NCI-H82 treated with DMSO at 0.1 percent for 48 hours (cell line): ENCODE data around the gene DDX59.

Experiments
- DNase-seq: peaks from one replicate; lab custom pipeline; 2025; ENCODE audit not compliant: unreplicated experiment; lab: John Stamatoyannopoulos, UW

The DDX59 gene

GRCh38 chr1:200671235-200671786, 1.6 kb upstream of the DDX59 start:
- peak; percentile 45 for DNase-seq

DNA sequence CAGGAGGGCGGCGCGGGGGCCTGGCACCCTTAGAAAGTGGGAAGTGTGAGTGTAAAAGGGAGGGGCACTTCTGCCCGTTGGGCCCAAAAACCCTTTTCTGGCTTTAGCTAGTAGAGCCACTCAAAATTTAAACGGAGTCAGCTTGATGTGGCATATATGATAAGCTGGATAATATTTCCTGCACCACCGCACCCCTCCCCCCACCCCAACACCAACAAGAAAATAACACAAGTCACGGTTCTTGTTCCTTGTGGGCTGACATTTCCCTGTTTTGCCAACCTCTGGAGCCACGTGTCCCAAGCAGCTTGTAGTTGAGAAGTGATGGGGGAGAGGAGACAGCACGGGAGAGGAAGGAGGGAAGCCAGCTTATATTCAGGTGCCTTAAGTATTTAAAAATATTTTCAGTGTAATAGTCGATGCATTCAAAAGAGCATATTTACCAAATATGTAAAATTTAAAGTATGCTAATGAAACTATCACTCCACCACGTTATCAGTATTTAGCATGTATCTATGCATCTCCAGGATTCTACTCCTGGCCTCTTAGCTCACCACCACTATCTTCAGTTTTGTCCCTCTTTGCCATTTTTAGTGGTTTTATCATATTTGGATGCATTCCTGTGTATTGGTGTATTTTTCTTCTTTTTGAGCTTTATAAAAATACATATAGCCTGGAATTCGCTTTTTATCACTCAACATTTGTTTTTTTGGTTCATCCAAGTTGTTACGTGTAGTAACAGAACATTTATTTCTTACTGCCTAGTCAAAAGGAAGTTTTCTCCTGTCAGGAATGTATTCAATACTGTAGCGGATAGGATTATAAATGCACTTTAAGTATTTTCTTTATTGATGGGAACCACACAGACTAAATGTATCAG, 773 bp upstream of the DDX59 start:
- DNase-seq, result peak; percentile 72

DNA sequence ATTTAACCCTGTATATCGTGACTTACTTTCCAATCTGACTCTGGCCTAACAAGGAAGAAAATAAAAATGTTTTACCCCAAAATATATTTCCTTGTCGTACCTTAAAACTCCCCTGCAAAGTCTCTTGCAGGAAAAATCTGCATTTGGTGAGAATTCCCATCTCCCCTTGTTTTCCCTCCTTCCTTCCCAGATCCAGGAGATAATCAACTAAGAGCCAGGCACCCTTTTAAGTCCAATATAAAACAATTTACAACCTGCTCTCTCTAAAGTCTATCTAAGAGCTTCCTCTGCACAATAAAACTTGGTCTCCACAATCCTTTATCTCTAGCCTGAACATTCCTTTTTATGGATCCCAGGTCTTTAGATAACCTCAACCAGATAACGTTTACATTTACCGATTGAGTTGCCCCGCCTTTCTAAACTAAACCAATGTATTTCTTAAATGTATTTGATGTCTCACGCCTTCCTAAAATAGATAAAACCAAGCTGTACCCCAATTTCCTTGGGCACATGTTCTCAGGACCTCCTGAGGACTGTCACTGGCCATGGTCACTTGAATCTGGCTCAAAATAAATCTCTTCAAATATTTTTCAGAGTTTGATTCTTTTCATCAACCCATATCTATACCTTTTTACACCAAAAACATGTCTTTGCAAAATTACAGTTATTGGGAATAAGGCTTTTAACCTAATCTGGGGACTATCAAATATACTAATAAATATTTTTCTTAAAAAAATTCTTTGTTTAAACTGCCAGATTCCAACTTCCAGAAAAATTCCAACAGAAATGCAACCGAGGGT, 993 bp downstream of the DDX59 start:
- DNase-seq, result no peak

GRCh38 chr1:200666309-200666708, 3.4 kb downstream of the DDX59 start:
- DNase-seq, result no peak

GRCh38 chr1:200665861-200666260, 3.8 kb downstream of the DDX59 start:
- no peak for DNase-seq

- no peak for DNase-seq
Observed at GRCh38 chr1:200660719-200661118, 9.0 kb downstream of the DDX59 start.

DNA sequence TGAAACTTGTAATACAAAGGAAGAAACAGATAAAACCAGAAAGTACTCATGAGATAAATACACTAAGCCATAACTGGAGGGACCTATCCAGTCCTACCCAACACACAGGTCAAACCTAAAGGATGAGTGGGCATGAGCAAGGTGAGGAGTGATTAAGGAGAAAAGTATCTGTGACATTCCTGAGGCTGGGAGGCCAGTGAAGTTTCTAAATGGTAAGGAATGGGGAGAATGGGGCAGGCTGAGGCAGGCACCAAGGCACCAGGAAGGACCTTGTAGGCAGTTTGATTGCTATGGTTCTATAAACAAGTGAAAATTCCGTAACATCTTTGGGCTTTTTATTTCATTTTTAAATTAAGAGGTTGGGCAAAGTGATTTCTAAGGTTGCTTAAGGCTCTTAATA, 10.4 kb downstream of the DDX59 start:
- no peak for DNase-seq

DNA sequence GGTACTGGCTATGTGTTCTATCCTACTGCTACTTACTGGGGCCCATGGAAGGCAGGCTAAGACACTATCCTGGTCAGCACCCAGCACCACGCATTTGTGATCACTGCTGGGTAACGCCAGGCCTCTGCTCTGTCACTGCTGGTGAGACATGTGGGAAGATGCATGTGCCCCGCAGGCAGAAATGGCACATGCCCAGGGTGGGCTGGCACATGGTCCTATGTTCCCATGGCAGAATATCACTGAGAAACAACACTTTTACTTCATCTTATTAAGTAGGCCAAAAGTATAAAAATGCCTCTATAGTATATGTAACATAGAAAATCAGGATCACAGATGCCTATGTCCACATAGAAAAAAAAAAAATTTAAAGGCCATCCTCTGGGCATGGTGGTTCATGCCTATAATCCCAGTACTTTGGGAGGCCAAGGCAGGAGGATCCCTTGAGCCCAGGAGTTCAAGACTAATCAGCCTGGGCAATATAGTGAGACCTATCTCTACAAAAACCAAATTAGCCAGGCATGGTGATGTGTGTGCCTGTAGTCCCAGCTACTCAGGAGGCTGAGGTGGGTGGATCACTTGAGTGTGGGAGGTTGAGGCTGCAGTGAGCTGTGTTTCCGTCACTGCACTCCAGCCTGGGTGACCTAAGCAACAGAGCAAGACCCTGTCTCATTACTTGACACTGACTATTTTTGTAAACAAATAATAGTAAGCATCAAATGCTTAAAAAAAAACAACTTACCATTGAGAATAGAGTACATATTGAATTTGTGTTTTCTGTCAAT, 11.5 kb downstream of the DDX59 start:
- no peak for DNase-seq

- DNase-seq, result no peak
Observed at GRCh38 chr1:200654660-200655059, 15.0 kb downstream of the DDX59 start.

DNA sequence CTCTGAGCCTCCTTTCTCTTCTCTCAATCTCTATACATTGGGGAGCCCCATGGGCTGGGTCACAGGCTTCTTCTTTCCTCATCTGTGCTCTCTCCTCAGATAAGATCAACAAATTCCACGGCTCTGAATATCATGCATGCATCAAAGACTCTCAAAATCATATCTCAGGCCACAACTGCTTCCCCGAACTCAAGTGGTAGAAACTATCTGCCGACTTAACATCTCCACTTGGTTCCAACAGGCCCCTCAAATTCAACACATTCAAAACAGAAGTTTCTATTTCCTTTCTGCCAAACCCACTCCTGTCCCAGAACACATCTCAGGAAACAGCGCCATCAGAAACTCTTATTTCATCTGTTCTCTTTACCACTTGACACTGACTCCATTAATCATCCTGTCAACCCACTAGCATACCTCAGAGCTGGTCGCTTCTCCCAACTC, 16.7 kb downstream of the DDX59 start:
- DNase-seq, result no peak

- DNase-seq, result no peak
Observed at GRCh38 chr1:200652378-200652777, 17.3 kb downstream of the DDX59 start.

DNA sequence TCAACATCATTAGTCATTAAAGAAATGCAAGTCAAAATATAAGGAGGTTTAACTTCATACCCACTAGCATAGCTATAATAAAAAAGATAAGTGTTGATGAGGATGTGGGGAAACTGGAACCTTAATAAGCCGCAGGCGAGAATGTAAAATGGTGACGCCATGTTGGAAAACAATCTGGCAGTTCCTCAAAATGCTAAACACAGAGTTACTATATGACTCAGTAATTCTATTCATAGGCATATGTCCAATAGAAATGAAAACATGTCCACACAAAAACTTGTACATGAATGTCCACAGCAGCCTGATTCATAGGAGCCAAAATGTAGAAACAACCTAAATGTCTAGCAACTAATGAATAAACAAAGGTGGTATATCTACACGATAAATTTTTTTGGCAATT, 23.2 kb downstream of the DDX59 start:
- no peak for DNase-seq

DNA sequence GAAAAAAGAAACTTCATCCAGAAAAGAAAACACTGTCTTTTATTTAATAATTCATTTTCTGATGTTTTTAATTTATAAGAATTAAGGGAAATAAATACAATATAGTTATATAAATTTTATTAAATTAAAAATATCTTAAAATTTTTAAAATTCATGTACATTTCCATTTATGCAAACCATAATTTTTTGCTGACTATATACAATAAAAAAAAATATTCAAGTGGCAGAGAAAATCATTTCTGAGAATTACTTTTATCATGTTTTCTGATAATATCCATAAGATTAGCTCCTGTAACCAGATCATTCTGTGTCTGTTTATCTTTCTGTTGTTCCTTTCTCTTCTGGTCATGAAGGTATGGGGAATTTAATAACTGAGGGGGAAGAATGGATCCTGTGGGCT, 25.7 kb downstream of the DDX59 start:
- DNase-seq, result no peak

DNA sequence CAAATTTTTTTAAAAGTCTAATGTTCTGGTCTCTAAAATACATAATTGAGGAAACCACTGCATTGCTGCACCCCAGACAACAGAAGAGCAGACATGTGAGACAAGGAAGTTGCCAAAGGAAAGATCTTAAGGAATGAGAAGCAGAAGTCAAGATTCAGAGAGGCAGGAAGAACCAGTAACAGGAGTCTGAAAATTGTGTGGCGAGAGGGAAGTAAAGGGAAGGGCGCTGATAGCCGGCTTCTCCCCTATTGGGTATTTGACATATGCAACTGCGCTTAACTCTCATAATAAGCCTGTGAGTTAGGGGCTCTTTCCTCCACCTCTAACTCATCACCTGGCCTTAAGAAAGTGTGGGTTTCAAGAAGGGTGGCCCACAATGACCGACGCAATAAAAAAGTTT, 27.2 kb downstream of the DDX59 start:
- DNase-seq, result no peak

- no peak for DNase-seq
Observed at GRCh38 chr1:200640963-200641401, 28.7 kb downstream of the DDX59 start.

DNA sequence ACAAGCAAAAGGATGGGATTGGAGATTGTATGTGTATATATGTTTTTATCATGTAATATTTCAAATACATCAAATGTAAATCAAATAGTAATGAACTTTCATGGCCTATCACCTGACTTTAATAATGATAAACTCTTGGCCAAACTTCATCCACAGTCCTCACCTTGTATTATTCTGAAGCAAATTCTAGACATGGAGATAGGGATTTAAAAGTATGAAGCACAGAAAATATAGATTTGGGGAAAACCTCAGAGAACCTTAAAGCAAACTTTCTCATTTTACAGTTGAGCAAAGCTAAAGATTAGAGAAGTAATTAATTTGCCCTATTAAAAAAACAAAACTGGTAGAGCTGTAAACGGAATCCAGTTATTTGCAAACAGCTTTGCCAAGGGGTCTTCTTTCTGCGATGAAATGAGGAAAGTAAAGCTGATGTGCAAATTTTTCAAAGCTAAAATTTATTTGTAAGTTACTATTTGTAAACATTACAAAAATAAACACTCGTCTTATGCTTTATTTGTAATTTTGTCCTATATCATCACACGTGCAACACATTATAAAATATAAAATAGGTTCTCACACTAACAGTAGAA, 29.2 kb downstream of the DDX59 start:
- DNase-seq, result no peak

GRCh38 chr1:200638073-200638472, 31.6 kb downstream of the DDX59 start:
- no peak for DNase-seq

GRCh38 chr1:200636681-200637080, 33.0 kb downstream of the DDX59 start:
- no peak for DNase-seq

GRCh38 chr1:200634261-200635122, 35.2 kb downstream of the DDX59 start:
- DNase-seq, result no peak

DNA sequence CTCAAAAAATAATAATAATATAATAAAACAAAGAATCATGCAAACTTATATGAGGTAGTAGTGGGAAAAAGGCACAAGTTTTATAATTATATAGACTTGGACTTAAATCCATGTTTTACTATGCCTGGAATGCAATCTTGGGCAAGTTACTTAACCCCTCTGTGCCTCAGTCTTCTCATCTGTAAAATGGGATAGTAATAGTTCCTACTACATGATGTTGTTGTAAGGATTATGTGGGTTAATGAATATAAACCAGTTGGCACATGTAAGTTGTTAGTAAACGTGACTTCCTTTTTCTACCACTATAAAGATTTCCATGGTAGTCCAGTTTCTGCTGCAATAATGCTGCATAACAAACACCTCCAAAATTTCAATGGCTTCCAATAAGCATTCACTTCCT, 38.3 kb downstream of the DDX59 start:
- no peak for DNase-seq
